ENCODE results near the gene AKT1S1.

DNA sequence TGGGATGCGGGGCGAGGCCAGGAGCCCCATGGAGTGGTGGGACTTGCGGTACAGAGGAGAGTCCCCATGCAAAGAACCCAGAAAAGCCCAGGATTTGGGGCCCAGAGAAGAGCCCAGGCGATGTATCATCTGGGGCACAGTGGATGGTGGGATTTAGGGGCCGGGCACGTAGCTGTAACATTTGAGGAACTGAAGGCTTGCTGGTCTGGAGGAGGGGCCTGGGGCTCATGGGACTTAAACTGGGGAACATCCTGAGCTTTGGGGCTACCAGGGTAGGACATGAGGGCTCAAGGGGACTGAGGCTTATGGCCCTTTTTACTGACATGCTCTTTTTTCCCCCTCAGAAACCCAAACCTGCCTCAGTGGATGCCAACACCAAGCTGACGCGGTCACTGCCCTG, 45.6 kb downstream of the AKT1S1 start:
- TF ChIP-seq, protein P1, sequence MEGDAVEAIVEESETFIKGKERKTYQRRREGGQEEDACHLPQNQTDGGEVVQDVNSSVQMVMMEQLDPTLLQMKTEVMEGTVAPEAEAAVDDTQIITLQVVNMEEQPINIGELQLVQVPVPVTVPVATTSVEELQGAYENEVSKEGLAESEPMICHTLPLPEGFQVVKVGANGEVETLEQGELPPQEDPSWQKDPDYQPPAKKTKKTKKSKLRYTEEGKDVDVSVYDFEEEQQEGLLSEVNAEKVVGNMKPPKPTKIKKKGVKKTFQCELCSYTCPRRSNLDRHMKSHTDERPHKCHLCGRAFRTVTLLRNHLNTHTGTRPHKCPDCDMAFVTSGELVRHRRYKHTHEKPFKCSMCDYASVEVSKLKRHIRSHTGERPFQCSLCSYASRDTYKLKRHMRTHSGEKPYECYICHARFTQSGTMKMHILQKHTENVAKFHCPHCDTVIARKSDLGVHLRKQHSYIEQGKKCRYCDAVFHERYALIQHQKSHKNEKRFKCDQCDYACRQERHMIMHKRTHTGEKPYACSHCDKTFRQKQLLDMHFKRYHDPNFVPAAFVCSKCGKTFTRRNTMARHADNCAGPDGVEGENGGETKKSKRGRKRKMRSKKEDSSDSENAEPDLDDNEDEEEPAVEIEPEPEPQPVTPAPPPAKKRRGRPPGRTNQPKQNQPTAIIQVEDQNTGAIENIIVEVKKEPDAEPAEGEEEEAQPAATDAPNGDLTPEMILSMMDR (IDR thresholded peaks at IDR 0.05 in 4 of 5, conservative IDR thresholded peaks at IDR 0.05 in 1 of 5): no peak
- no peak for TF ChIP-seq POLR2A (IDR thresholded peaks at IDR 0.05)
